ENCODE measurements around the gene PDGFRB. TPM values are rescaled to one million over a fixed set of nuclear protein-coding genes. Genes with fewer than 3 reads are reported as not detected.
A peak's percentile ranks its signal among the peaks of the same experiment; 100 is the strongest.

Gene PDGFRB
- total and polyA plus RNA-seq, 9 of the 15 experiments (the other 6 are each of a cell fraction or from before 2014, with no cell fraction given), result 0.01 to 1.5 (median 0.09) TPM; not detected in 3

- Histone ChIP-seq H3K9me1 (ENCODE audit: control insufficient read depth, insufficient read depth, low read length) (no peaks in the 10 kb centered on the region), H3K27ac (ENCODE audit: extremely low read depth, low read depth, low read length) (no peak overlapping the region), H3K79me2 (ENCODE audit: control insufficient read depth, insufficient read depth, low read length) (no peaks in the 10 kb centered on the region), H3K9ac (ENCODE audit: insufficient read depth in 1 of 2, low read depth in 2 of 2, low read length in 2 of 2) (peak overlapping the region in 1 of 2 experiments; percentile 53; a peak in 1 of 4 replicates), H3K36me3 (ENCODE audit: control insufficient read depth, insufficient read depth, low read length) (no peaks in the 10 kb centered on the region), H3K9me3 (replicated peaks; ENCODE audit: control insufficient read depth, insufficient read depth, low read depth, low read length) (no peaks in the 10 kb centered on the region), H2AFZ (ENCODE audit: low read depth, low read length) (no peak overlapping the region), H3K4me2 (ENCODE audit: insufficient read depth, low read length) (no peak overlapping the region), H3K4me1 (replicated peaks in 1 of 2; ENCODE audit: control insufficient read depth in 2 of 2, insufficient read depth in 2 of 2, low read length in 2 of 2) (peaks cover 5 to 11% of the 10 kb centered on the region in 2 experiments; a peak in 3 of 5 replicates), H3K4me3 (no peak overlapping the region), H4K20me1 (replicated peaks; ENCODE audit: control insufficient read depth, insufficient read depth, low read length) (0 out of 2 replicates have a peak, but pooled peaks cover 3% of the 10 kb centered on the region), H3K27me3 (ENCODE audit: control insufficient read depth in 2 of 2, insufficient read depth in 2 of 2, low read length in 2 of 2) (no peaks in the 10 kb centered on the region)
- no TSS peak for BruUV-seq (replicated peaks)
- intact Hi-C loops (cut with micrococcal nuclease), result loop anchor here (10.0 kb wide), 2 partner anchors 49 to 289 kb away; no protein-coding TSS in a partner anchor
- no peak for DNase-seq (ENCODE audit: extremely low read depth in 1 of 4, low spot score in 3 of 4)
- TF ChIP-seq ZNF740 (CRISPR knock-in tag; IDR thresholded peaks at IDR 0.05), result 0 out of 2 replicates have a peak, but pooled peaks have one; percentile 27
- no peak for TF ChIP-seq ZNF740 (tag; IDR thresholded peaks at IDR 0.05)
- no peak for TF ChIP-seq SIN3B (IDR thresholded peaks at IDR 0.05; ENCODE audit: low read depth)
- FAIRE-seq, result no peak
- ATAC-seq, result no peak
- in situ Hi-C loops (cut with MboI), result no loop called here
- CTCF ChIA-PET (ENCODE audit: low intra/inter-chr PET ratio), result no interaction called here
- POLR2A ChIA-PET, result no interaction called here
- WGBS (ENCODE audit: insufficient coverage, low coverage, missing lambda C conversion rate), result 44% methylated on average over 7 of the region's 11 CpGs
Observed at GRCh38 chr5:150124111-150124557, 31.5 kb downstream of the PDGFRB start.

- 0 out of 2 replicates have a peak, but pooled peaks have one; percentile 20 for TF ChIP-seq CEBPB (tag; IDR thresholded peaks at IDR 0.05)
- peak; percentile 16; the same call in 1 of the 2 replicates for TF ChIP-seq TEAD4 (IDR thresholded peaks at IDR 0.05; ENCODE audit: low read length)
- TF ChIP-seq TEAD4 (CRISPR knock-in tag; IDR thresholded peaks at IDR 0.05; ENCODE audit: borderline replicate concordance), result no peak
- peak; percentile 28 for TF ChIP-seq CBFA2T3 (IDR thresholded peaks at IDR 0.05)
- no peak for TF ChIP-seq TCF3 (CRISPR knock-in tag; IDR thresholded peaks at IDR 0.05)
- peak; percentile 32 to 33; a peak in 1 of 4 replicates for TF ChIP-seq KDM1A (IDR thresholded peaks at IDR 0.05)
- TF ChIP-seq TSC22D4 (tag; IDR thresholded peaks at IDR 0.05), result no peak
- H3K9me1 ChIP-seq (ENCODE audit: control insufficient read depth, insufficient read depth, low read length), result no peaks in the 10 kb centered on the region
- H2AFZ ChIP-seq (ENCODE audit: low read depth, low read length), result no peak overlapping the region
- ChIA-PET POLR2A (no interaction called here), CTCF (ENCODE audit: low intra/inter-chr PET ratio) (no interaction called here)
- no peaks in the 10 kb centered on the region for H3K79me2 ChIP-seq (ENCODE audit: control insufficient read depth, insufficient read depth, low read length)
- DNase-seq (ENCODE audit: extremely low read depth in 1 of 4, low spot score in 3 of 4), result no peak
- H3K27me3 ChIP-seq (ENCODE audit: control insufficient read depth in 2 of 2, insufficient read depth in 2 of 2, low read length in 2 of 2), result no peaks in the 10 kb centered on the region
- H3K9me3 ChIP-seq (replicated peaks; ENCODE audit: control insufficient read depth, insufficient read depth, low read depth, low read length), result no peaks in the 10 kb centered on the region
- in situ Hi-C loops (cut with MboI), result no loop called here
- FAIRE-seq, result no peak
- no peak overlapping the region for H3K4me2 ChIP-seq (ENCODE audit: insufficient read depth, low read length)
- ATAC-seq, result no peak
- no peak overlapping the region for H3K4me3 ChIP-seq
- H4K20me1 ChIP-seq (replicated peaks; ENCODE audit: control insufficient read depth, insufficient read depth, low read length), result 0 out of 2 replicates have a peak, but pooled peaks cover 3% of the 10 kb centered on the region
- no peaks in the 10 kb centered on the region for H3K36me3 ChIP-seq (ENCODE audit: control insufficient read depth, insufficient read depth, low read length)
- intact Hi-C loops (cut with micrococcal nuclease), result loop anchor here (10.0 kb wide), 2 partner anchors 49 to 289 kb away; no protein-coding TSS in a partner anchor
- 15% methylated on average over 4 of the region's 4 CpGs for WGBS (ENCODE audit: insufficient coverage, low coverage, missing lambda C conversion rate)
- no peak overlapping the region for H3K27ac ChIP-seq (ENCODE audit: extremely low read depth, low read depth, low read length)
- BruUV-seq (replicated peaks), result no TSS peak
- no peak overlapping the region for H3K9ac ChIP-seq (ENCODE audit: insufficient read depth in 1 of 2, low read depth in 2 of 2, low read length in 2 of 2)
- peaks cover 5 to 11% of the 10 kb centered on the region in 2 experiments; a peak in 3 of 5 replicates for H3K4me1 ChIP-seq (replicated peaks in 1 of 2; ENCODE audit: control insufficient read depth in 2 of 2, insufficient read depth in 2 of 2, low read length in 2 of 2)
Observed at GRCh38 chr5:150123542-150123941, 32.1 kb downstream of the PDGFRB start.
